Sigmoid colon (tissue), 4 donors: ENCODE data around the gene ESD.

Experiments used
- CTCF ChIP-seq, 4 experiments: fragments of 450-650 bp in 3 of 4; fragments of 200-600 bp in 1 of 4; IDR thresholded peaks; one replicate each; pipeline ENCODE4 v1.5.1; 2016 to 2019; ENCODE audit warnings: antibody characterized with exemption in 4 of 4, mild to moderate bottlenecking in 3 of 4, moderate library complexity in 2 of 4
- EP300 ChIP-seq, 4 donors: sonication (generic); formaldehyde crosslinking; IDR thresholded peaks; one replicate each; pipeline ENCODE4 v1.6.1; 2017; ENCODE audit warnings: antibody characterized with exemption in 4 of 4
- POLR2A ChIP-seq, 2 donors: fragments of 450-650 bp; IDR thresholded peaks; one replicate each; pipeline ENCODE4 v1.6.1; 2016; ENCODE audit warnings: antibody characterized with exemption in 2 of 2, mild to moderate bottlenecking in 2 of 2, moderate library complexity in 2 of 2
- POLR2AphosphoS5 ChIP-seq, 4 donors: sonication (generic); formaldehyde crosslinking; IDR thresholded peaks; one replicate each; pipeline ENCODE4 v1.6.1; 2017; ENCODE audit warnings: antibody characterized with exemption in 4 of 4

GRCh38 chr13:46817838-46818476 is 21.0 kb upstream of the ESD start:
- no peak for TF ChIP-seq POLR2AphosphoS5 (IDR thresholded peaks at IDR 0.05)
- no peak for TF ChIP-seq CTCF (IDR thresholded peaks at IDR 0.05)
- no peak for TF ChIP-seq EP300 (IDR thresholded peaks at IDR 0.05)
- TF ChIP-seq POLR2A (IDR thresholded peaks at IDR 0.05) = no peak
